ENCODE measurements around the gene UBE2J2.

The UBE2J2 gene

DNA sequence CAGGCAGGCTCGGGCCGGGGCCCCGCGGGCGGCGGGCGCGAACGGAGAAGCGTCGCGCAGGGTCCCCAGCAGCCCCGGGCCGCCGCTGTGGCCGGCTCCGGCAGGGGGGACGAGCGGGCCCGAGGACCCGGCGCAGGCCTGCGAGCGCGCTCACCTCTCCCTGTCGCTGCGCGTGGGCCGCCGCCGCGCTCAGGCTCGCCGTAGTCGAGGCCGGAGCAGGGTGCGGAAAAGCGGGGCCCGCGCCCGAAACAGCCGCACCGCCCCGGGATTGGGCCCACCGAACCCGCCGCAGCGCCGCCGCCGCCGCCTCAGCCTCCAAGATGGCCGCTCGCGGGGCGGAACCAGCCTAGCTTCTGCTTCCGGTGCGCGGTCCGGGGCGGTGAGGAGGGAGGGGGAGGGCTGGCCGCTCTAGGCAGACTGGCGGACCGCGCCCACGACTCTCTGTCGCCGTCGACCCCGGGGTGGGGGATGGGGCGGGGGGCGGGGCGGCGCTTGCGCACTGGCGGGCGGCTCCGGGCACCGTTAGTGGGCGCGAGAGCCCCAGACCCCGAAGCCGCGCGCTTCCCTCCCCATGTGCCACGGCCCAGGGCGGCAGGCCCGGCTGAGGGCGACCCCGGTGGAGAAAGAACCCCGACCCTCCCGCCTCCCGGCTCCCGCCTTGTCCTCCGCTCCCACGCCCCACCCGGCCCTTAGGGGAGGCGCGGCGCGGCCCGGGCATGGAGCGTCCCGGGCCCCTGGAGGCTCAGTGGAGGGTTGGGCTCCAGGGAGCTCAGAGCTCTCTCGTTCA is at the start of gene UBE2J2:
Gene UBE2J2, minus strand, starts transcription at position 343 of the 787 bp plus-strand sequence. CDS start 5,862 bp downstream, outside the sequence.
- peak; percentile 51 for DNase-seq (ENCODE audit: extremely low read depth, low read depth)
- TF ChIP-seq, protein P1, sequence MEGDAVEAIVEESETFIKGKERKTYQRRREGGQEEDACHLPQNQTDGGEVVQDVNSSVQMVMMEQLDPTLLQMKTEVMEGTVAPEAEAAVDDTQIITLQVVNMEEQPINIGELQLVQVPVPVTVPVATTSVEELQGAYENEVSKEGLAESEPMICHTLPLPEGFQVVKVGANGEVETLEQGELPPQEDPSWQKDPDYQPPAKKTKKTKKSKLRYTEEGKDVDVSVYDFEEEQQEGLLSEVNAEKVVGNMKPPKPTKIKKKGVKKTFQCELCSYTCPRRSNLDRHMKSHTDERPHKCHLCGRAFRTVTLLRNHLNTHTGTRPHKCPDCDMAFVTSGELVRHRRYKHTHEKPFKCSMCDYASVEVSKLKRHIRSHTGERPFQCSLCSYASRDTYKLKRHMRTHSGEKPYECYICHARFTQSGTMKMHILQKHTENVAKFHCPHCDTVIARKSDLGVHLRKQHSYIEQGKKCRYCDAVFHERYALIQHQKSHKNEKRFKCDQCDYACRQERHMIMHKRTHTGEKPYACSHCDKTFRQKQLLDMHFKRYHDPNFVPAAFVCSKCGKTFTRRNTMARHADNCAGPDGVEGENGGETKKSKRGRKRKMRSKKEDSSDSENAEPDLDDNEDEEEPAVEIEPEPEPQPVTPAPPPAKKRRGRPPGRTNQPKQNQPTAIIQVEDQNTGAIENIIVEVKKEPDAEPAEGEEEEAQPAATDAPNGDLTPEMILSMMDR (IDR thresholded peaks at IDR 0.05; ENCODE audit: low read depth, low read length, missing control alignments): no peak
- H3K4me3 ChIP-seq (replicated peaks; ENCODE audit: low read depth, low read length): peak within 1 kb of the TSS; percentile 92

DNA sequence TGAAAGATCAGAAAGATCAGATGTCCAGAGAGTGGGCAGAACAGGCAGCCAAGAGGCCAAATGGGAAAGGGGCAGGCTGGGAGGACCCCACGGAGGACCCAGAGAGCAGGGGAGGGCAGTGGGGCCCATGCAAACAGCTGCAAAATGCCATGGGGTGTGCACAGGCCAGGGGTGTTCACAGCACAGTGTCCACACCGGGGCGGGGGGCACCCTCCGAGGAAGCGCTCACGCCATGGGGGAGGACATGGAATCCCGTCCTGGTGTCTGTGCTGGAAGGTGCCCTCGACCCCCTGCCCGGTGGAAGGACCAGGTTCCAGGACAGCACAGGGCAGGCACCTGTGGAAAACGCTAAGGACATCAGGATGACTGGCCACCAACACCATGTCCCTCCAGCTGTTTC is 49.3 kb upstream of the UBE2J2 start:
- H3K4me3 ChIP-seq (replicated peaks; ENCODE audit: low read depth, low read length): peak overlapping the region; percentile 37
- TF ChIP-seq, protein P1 (IDR thresholded peaks at IDR 0.05; ENCODE audit: low read depth, low read length, missing control alignments): no peak
- DNase-seq (ENCODE audit: extremely low read depth, low read depth): no peak

DNA sequence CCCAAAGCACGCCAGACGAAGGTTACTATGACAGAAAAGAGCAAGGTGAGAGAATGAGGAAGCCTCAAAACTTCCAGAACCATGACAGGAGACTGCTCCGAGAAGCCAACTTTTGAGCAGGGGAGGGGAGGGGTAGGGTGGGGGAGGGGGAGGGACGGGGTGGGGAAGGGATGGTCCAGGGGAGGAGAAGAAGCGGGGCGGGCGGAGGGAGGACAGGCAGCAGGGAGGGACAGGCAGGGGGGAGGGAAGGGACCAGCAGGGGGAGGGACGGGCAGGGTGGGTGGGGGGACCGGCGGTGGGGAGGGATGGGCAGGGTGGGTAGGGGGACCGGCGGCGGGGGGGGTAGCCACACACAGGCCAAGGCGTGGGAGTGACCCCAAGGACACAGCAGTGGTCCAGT is 48.8 kb upstream of the UBE2J2 start:
- H3K4me3 ChIP-seq (replicated peaks; ENCODE audit: low read depth, low read length): no peak overlapping the region; the same call in 1 of the 2 replicates
- no peak for DNase-seq (ENCODE audit: extremely low read depth, low read depth)
- TF ChIP-seq, protein P1 (IDR thresholded peaks at IDR 0.05; ENCODE audit: low read depth, low read length, missing control alignments): no peak

DNA sequence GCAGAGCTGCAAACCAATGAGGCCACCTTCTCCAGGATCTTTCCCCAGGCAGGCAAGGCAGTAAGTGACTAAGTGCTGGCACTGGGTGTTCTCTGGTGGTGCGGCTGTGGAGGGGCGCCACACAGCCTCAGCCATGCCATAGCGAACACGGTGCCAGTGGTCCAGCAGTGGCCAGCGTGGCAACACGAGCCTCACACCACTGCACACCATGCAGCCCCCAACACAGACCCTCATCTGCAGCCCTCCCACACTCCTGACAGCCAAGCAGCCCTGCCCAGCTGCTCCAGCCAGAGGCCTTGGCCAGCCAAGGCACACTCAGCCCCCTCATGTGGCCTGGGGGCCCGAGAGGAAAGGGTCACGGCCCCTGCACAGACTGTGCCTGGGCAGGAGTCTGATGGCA is 47.8 kb upstream of the UBE2J2 start:
- TF ChIP-seq, protein P1 (IDR thresholded peaks at IDR 0.05; ENCODE audit: low read depth, low read length, missing control alignments): no peak
- DNase-seq (ENCODE audit: extremely low read depth, low read depth): no peak
- H3K4me3 ChIP-seq (replicated peaks; ENCODE audit: low read depth, low read length): no peak overlapping the region

DNA sequence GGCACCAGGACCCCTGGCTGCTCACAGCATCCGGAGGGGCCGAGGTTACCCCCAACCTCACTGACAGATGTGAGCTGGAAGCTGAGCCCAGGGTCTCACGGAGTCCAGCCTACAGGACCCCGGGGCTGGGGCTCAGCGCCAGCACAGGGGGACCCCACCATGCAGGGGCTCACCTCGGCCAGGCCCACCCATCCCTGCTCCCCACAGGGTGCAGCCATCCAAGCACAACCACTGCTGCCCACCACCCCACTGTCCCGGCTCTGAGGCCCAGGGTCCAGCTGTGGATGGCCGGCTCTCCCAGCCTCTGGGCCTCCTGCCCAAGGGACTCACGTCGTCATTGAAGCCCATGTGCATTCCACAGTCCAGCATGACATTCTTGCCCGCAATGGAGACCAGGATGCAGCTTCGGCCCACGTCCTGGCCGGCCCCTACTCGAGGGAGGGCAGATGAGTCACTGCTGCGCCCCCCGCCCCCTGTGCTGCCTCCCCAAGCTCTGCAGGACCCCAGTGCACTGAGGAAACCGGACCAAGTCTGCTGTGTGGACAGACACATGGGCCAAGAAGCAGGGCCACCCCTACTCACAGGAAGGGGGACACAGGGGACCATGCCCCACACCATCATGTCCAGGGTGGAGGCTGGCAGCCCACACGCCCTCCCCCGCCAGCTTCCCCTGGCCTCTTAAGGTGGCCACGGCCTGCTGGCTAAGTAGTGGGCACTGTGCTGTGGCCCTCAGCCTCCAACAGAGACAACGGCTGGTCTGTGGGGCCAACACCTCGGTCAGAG is 47.2 kb upstream of the UBE2J2 start:
- TF ChIP-seq, protein P1 (IDR thresholded peaks at IDR 0.05; ENCODE audit: low read depth, low read length, missing control alignments): no peak
- no peak overlapping the region for H3K4me3 ChIP-seq (replicated peaks; ENCODE audit: low read depth, low read length)
- no peak for DNase-seq (ENCODE audit: extremely low read depth, low read depth)

DNA sequence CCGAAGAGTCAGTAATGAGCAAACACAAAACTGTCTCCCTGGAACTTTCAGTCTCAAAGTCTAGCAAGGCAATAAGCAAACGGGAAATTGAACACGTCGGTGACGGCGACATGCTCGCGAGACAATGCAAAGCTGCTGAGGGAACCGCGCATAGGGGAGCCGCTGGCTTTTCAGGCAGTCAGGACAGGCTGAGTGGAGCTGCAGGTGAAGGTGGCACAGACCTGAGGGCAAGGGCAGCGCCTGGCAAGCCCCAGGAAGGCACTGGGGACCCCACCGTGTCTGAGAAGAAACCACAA is 45.9 kb upstream of the UBE2J2 start:
- DNase-seq (ENCODE audit: extremely low read depth, low read depth): no peak
- TF ChIP-seq, protein P1 (IDR thresholded peaks at IDR 0.05; ENCODE audit: low read depth, low read length, missing control alignments): no peak
- H3K4me3 ChIP-seq (replicated peaks; ENCODE audit: low read depth, low read length): no peak overlapping the region
